ENCODE results near the gene PPP1R10. TPM values are rescaled to one million over a fixed set of nuclear protein-coding genes. Genes with fewer than 3 reads are reported as not detected.
"Not testable (repeated sequence)": the region's sequence is repeated elsewhere in the genome, so short reads cannot be mapped to it uniquely, and the experiment has no call there.

PPP1R10 gene
- total RNA-seq = 32.7 and 40.0 TPM in 2 replicates

DNA sequence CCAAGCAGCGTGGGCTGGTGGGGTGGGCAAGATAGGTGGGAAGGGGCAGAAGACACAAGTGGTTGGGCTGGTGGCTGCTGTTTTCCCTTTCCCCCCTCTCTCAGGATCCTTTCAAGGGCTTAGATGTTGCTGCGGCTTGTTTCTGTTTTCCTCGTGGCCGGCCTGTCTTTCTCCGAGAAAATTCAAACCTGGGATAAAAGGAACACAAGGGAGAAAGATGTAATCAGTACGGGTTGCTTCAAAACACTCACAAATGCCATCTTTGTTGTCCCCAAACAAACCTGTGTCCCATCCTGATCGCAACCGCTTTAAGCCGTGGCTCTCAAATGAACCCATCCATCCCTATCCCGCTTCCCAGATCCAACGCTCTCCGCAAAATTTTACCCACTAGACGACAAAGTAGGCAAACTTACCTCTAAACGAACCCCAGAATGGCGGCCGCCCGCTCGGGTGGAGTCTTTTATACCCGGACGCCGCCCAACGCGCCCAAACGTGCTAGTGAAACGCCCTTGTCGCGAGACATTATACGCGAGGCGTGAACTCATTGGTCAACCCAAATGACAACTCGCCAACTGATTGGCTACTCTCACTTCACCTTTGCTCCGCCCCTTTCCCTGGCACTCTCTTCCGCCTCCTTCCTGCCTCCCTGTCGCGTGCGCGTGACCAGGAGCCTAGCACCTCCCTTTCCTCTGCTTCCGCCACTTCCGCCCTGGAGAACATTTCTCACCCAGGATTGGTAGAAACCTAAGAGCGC lies at the start of gene PPP1R10:
Gene PPP1R10, minus strand, starts transcription at position 433 of the 754 bp plus-strand sequence. CDS start 7,299 bp downstream, outside the sequence.
- DNase-seq (ENCODE audit: extremely low read depth, low read depth, low spot score) = peak; percentile 100

- DNase-seq (ENCODE audit: extremely low read depth, low read depth, low spot score) = not testable (repeated sequence)
Observed at GRCh38 chr6:30666300-30666699, 49.3 kb upstream of the PPP1R10 start.

DNA sequence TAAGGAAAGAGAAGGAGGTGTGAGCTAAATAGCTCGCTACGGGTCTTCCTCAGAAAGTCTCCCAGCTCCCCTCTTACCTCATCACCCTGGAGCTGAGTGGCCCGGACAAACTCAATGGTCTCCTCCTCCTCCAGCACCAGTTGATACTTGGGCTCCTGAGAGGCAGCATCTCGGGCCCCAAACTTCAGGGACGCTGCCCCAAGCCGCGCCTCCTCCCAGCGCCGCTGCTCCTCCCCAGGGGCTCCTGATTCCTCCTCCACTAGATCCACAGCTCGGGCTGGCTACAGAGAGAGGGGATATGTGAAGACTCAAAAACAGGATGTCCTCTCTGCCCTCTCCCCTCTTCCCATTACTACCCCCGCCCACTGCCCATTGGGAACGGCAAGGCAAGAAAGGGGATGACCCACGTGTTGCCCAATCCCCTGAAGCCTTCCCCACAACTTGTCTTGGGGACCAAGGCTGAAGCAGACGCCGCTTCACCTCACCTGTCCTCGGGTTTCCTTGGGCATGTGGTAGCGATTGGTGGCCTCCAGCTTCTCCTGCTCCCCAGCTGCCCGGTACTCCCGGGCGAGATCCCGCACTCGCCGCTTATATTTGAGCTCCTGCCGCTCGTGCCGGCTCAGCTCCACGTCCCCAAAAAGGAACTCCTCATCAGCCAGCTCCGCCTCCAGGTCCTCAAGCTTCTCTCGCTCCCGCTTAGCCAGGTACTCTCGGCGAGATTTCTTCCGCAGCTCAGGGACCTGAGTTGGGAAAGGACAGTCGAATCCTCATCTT lies 48.1 kb upstream of the PPP1R10 start:
- DNase-seq (ENCODE audit: extremely low read depth, low read depth, low spot score) = no peak

GRCh38 chr6:30657922-30658321 lies 40.9 kb upstream of the PPP1R10 start:
- not testable (repeated sequence) for DNase-seq (ENCODE audit: extremely low read depth, low read depth, low spot score)

GRCh38 chr6:30657454-30657853 lies 40.4 kb upstream of the PPP1R10 start:
- DNase-seq (ENCODE audit: extremely low read depth, low read depth, low spot score) = no peak

DNA sequence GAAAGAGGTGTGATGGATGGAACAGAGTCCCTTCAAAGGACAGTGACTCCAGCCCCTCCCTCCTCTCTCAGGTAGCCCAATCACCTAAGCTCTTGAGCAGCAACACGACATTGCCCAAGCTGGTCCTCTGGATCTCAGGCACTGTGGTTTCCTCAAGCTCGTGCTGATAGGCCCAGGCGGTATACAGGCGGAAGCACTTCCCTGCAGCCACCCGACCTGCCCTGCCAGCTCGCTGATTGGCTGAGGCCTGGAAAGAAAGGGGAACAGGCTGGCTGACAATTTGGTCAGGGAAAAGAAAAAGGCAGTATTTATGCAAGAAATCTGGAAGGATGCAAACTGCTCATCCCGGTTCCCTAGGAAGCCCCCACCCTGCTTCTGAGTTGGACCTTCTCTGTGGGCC lies 39.5 kb upstream of the PPP1R10 start:
- no peak for DNase-seq (ENCODE audit: extremely low read depth, low read depth, low spot score)

DNA sequence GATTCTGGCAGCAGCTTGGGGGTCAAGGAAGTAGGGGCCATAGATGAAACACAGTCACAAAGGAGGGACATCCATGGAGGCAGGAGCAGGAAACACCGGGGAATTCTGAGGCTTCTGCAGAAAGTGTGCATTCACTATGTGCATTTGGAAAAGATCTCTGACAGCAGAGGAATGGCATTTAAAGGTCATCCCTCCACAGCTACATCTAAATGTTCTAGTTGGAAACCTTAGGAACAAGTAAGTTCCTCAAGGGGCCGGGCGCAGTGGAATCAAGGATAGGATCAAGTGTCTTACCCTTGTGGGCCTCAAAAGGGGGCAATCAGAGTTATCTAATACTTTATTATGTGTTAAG lies 38.7 kb upstream of the PPP1R10 start:
- DNase-seq (ENCODE audit: extremely low read depth, low read depth, low spot score) = no peak

GRCh38 chr6:30654798-30655742 lies 38.0 kb upstream of the PPP1R10 start:
- DNase-seq (ENCODE audit: extremely low read depth, low read depth, low spot score) = no peak

DNA sequence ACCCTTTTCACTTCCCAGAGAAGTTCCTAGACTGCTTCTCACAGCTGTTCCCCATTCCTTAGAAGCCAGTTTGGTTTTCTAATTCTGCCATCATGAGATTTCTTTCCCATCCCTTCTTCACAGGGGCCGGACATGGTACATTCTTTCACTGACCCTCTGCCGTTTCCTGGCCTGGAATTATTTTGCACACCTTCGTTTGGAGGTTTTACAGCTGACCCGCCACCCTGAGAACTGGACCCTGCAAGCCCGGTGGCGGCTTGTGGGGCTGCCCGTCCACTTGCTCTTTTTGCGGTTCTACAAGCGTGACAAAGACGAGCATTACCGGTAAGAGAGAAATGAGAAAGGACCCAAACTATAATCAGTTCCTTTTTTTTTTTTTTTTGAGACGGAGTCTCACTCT lies 34.1 kb upstream of the PPP1R10 start:
- no peak for DNase-seq (ENCODE audit: extremely low read depth, low read depth, low spot score)

DNA sequence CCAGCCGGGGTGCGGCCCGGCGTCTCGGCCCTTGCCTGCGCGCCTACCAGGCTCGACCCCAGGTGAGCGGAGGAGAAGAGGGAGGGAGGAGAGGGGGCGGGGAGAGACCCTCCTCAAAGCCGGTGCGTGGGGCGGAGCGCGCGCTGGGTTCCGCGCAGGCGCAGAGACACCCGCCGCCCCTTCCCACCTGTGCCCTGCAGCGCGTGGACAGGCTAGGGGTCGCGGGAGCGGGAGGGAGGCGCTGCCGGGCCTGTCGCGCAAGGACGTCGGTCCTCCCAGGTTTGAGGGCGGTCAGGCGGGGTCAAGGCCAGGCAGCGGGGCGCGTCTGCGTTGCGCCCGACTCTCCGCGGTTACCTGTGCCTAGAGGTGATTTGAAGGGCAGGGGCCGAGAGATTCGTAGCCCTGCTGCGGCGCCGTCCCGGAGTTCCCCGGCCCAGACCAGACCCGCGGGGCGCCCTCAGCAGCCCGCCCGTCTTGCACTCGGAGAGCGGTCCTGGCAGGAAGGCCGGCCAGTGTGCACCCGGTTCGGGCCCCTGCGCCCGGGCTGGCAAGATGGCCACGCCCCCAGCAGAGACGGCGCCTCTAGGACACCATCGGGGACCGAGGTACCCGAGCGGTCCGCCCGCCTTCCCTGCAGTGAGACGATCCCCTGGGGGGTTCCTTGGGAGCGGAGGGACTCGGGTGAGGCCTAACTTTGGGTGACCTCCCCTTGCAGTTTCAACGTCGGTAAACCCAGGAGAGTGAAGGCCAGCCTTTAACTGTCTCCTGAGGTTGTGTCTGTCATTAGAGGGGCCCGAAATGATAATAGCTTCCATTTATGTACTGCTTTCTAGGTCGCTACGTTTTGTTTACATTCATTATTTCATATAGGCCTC lies 30.4 kb upstream of the PPP1R10 start:
- DNase-seq (ENCODE audit: extremely low read depth, low read depth, low spot score) = no peak

- peak; percentile 52 for DNase-seq (ENCODE audit: extremely low read depth, low read depth, low spot score)
Observed at GRCh38 chr6:30646450-30647241, 29.6 kb upstream of the PPP1R10 start, which contains the start of gene C6orf136. TSS of gene C6orf136 (plus strand) at chr6:30647133. CDS start at chr6:30647232, 99 bp downstream.

GRCh38 chr6:30645989-30646388 lies 28.9 kb upstream of the PPP1R10 start:
- no peak for DNase-seq (ENCODE audit: extremely low read depth, low read depth, low spot score)

GRCh38 chr6:30644769-30645168 lies 27.7 kb upstream of the PPP1R10 start:
- no peak for DNase-seq (ENCODE audit: extremely low read depth, low read depth, low spot score)

- DNase-seq (ENCODE audit: extremely low read depth, low read depth, low spot score) = no peak
Observed at GRCh38 chr6:30643656-30644055, 26.6 kb upstream of the PPP1R10 start.

- no peak for DNase-seq (ENCODE audit: extremely low read depth, low read depth, low spot score)
Observed at GRCh38 chr6:30641048-30641447, 24.0 kb upstream of the PPP1R10 start.

- no peak for DNase-seq (ENCODE audit: extremely low read depth, low read depth, low spot score)
Observed at GRCh38 chr6:30640481-30640880, 23.4 kb upstream of the PPP1R10 start.

DNA sequence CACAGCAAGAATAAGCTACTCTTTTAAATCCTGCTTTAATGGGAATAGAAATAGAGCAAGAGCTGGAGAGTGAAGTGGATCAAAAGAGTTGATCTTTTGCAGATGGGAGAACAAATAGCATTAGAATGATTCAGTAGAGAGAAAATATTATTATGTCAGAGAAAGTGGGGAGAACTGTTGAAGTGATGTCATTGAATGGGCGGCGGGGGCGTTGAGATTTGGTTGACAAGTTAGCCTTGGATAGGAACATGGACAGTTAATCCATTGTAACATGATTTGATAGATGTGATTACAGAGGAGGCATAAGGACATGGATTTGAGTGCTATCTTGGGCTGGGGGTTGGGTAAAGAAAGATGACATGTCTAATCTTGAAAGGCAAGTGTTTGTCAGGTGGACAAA lies 18.8 kb upstream of the PPP1R10 start:
- DNase-seq (ENCODE audit: extremely low read depth, low read depth, low spot score) = no peak

DNA sequence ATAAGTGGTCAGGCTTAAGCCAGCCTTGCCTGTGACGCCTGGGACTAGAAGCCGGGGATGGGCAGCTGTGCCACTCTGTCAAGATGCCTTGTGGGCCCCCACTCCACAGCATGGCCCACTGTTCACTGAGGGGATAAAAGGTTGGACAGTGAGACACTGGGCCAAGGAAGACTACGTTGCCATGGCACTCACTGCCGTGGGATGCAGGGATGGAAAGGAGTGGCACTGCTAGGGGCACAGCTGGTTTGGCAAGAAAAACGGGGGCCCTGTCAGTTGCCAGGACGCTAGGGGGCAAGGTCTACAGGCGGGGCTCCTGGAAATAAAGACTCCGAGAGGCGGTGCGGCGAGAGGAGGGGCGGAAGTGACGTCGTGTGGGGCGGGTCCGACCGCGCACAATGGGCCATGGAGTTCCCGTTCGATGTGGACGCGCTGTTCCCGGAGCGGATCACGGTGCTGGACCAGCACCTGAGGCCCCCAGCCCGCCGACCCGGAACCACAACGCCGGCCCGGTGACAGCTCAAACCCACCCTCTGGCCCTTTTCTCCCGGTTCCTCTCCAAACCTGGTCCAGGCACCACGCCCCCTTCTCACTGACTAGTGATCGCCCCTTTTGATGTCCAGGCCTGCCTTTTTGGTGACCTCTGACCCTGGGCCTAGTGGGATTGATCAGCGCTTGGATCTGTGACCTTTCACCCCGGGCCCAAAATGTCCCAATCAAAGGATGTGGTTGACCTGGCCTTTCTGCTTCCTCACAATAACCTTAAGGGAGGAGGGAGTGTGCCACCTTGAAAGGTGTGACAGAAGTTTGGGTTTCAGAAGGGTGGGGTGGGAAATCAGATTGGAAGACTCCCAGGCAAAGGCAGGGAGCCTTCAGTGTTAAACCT lies 9.7 kb upstream of the PPP1R10 start, which contains the start of gene ATAT1:
Gene ATAT1, plus strand, starts transcription at position 391 of the 883 bp plus-strand sequence.
- no peak for DNase-seq (ENCODE audit: extremely low read depth, low read depth, low spot score)
